GM12874 (cell line): ENCODE results near the gene BTBD9.
A peak's percentile ranks its signal among the peaks of the same experiment; 100 is the strongest.

ENCODE experiments used
- CTCF ChIP-seq: IDR thresholded peaks from 2 replicates; pipeline ENCODE4 v1.5.1; 2011; ENCODE audit warnings: low read depth, mild to moderate bottlenecking, control low read depth, low read length, moderate library complexity; ENCODE audit not compliant: insufficient read depth

Gene BTBD9

DNA sequence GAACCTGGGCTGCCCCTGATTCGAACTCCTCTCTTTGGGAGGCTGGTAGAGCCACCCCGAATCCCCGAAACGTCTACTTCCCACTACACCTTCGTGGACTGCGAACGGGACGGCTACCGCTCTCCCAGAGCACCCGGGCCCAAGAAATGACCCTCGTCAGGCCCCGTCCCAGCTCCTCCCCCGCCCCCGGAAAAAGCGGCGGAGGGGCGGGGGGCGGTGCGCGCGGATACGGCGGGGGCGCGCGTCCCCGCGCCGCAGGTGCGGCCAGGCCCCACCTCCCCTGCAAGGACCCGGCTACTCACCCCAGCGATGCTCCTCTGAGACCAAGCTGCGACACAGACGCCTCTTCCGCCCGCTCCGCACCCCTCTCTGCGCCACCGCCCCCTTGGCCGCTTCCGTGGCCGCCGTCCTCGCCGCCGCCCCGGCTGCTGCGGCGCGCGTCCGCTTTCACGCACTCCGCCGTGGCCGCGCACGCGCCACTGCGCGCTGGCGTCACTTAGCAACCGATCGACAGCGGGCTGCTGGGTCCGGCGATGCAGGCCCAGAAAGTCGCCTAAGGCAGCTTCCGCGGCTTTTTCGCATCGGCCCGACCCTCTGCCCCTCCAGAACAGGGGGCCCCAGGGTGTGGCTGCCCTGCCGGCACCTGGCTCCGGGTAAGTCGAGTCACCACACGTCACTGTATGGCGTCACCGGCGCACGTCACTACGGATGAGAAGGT, at the start of gene BTBD9:
BTBD9 (minus strand) TSS at position 432 of the 718 bp plus-strand sequence.
- no peak for TF ChIP-seq CTCF

DNA sequence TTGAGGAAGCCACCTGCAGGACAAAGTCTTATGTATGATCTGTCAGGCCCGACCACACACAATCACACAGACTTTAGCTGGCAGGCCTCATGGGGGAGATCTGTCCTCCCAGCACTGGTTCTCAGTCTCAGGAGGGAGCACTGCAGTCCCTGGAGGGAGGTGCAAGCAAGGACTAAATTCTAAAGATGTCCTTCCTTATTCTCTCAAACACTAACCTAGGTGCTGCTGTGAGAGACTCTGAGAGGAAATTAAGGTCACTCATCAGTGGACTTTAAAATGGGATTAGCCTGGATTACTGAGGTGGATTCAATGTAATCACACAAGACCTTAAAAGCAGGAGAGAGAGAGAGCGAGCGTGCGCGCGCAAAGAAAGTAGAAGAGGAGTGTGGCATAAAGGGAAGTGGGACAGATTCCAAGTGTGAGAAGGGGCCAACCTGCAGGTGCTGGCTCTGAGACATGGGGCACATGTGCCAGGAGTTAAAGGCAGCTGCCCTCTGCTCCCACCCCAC, 48.9 kb upstream of the BTBD9 start:
- TF ChIP-seq CTCF = 0 out of 2 replicates have a peak, but pooled peaks have one; percentile 3

DNA sequence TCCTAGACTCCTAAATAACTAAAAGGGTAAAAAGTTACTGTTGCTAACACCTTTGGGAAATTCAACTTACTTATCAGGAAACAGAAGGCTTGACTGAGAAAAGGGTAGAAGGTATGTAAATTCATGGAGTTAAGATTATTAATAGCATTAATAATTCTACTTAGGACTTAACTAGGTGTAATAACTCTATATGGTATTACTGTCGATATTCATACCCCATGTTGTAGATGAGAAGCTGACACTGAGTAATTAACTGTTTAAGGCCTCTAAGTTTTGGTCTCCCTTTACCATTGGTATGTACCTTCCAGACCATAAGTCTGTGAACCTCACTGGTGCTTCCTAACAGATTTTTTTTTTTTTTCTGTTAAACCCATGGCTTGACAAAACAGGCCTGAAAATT, 47.8 kb upstream of the BTBD9 start:
- no peak for TF ChIP-seq CTCF

DNA sequence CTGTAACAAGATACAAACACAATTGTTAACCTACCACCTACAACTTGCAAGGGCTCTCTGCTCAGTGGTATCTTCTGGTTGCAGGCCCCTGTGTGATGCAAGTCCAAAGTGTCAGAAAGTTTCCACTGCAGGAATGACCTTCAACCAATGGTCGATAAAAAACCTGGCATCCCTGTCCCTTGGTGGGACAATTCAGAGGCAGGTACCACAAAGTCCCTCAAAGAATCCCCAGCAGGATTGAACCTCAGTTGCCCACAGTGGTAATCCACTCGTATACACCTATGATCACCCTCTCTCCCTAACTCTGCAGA, 47.3 kb upstream of the BTBD9 start:
- TF ChIP-seq CTCF = no peak

- no peak for TF ChIP-seq CTCF
Measured at GRCh38 chr6:38686270-38687042, 46.7 kb upstream of the BTBD9 start.

DNA sequence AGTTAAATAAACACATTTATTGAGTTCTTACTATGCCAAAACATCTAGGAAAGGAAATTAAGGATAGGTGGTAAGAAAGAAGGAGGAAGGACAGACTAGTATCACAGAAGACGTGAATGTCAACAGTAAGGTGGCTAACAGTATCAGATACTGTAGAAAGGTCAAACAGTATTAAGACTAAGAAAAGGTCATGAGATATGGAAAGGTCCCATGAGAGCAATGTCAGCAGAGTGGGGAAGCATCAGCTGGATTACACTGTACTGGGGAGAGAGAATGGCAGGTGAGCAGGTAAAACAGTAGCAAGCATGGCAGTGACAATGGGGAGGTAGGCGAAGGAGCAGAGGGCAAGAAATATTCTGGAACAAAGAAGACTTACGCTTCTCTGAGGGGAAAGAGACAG, 45.2 kb upstream of the BTBD9 start:
- no peak for TF ChIP-seq CTCF

DNA sequence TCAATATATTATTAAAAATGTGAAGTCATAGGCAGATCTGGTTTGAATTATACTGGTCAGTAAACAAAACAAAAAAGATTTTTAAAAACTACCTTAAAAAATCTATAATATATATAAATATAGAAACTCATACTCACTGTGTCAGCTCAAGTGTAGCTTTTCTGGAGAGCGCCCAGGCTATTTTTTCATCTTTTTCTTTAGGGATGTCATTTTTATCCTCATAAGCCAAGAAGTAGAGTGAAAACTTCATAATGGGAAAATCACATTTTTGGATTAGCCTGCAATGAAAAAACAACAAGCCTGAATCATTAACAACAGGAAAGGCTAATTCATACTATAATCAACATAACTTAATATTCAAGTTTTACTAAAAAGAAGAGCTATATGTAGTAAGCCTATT, 44.5 kb upstream of the BTBD9 start:
- no peak for TF ChIP-seq CTCF
